ENCODE measurements around the gene SLC22A12. TPM values are rescaled to one million over a fixed set of nuclear protein-coding genes. Genes with fewer than 3 reads are reported as not detected.
"Not testable (repeated sequence)": the region's sequence is repeated elsewhere in the genome, so short reads cannot be mapped to it uniquely, and the experiment has no call there.

SLC22A12 gene
- total RNA-seq, 2 experiments from 2014 or later: not detected

DNA sequence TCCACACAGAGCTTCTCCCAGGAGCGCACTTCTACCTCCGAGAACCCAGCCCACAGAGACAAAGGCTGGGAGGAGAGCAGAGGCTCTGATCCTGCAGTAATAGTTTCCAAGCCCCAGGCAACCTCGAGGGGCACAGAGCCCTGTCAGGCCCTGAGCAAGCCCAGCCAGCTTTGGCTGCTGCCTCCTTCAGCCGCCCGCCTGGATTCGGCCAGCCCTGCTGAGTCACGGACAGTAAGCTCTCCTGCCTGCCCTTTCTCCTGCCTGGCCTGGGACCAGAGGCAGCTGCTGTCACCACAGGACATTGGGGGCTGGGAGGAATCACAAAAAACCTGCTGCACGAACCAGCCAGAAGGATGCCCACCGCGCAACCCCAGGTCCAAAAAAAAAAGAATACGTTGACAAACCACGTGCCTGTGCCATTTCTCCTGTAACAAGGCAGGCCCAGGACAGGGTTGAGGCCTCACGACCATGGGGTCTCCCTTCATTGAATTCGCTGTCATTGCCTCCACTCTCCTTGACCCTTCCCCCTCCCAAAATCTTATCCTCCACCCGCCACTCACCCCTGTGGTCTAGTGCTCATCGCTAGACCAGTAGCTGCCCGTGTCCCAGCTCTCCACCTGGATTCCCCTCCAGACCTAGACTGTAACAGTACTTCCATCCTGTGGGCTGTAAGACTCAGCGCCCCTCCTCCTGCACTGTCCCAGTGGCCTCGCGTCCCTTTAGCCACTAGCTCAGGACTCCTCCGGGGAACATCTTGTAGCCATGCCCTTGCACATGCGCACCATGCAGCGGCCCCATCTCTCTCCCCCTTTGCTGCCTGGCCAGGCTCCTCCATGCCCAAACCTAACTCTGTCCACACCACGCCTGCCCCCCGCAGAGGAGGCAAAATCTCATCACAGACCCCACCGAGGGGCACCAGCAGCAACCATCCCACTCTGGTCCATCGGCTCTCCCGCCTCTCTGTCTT is 7.4 kb upstream of the SLC22A12 start:
- H3K4me1 Mint-ChIP-seq: no peaks in the 10 kb centered on the region
- no peaks in the 10 kb centered on the region for H3K36me3 Mint-ChIP-seq
- H3K27me3 Mint-ChIP-seq: peaks cover 21% of the 10 kb centered on the region
- no peak overlapping the region for H3K4me3 Mint-ChIP-seq
- DNase-seq: no peak
- no peak overlapping the region for H3K27ac Mint-ChIP-seq
- no peak for ATAC-seq (ENCODE audit: low read depth)
- H3K9me3 Mint-ChIP-seq: peaks cover 7% of the 10 kb centered on the region
- POLR2A ChIA-PET: no interaction called here

DNA sequence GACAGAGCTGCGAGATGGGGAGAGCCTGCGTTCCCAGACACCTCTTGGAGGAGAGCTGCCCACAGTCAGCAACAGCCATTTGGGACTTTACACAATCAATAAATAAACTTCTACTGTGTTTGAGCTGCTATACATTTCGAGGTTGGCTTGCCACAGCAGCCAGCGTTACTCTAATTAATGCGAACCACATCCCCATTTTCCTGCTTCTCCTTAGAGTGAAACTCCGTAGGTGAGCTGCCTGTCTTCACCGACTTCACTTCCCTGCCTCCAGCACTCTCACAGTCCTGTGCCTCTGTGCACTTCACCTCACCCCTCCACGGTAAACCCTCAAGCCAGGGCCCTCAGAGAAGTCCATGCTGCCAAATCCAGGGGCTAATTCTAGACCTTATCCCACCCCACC is 5.9 kb upstream of the SLC22A12 start:
- no peak overlapping the region for H3K4me3 Mint-ChIP-seq
- H3K27me3 Mint-ChIP-seq: peaks cover 24% of the 10 kb centered on the region
- ATAC-seq (ENCODE audit: low read depth): no peak
- H3K27ac Mint-ChIP-seq: no peak overlapping the region
- H3K4me1 Mint-ChIP-seq: no peaks in the 10 kb centered on the region
- H3K9me3 Mint-ChIP-seq: peaks cover 10% of the 10 kb centered on the region
- peak; percentile 17 for DNase-seq
- POLR2A ChIA-PET: no interaction called here
- no peaks in the 10 kb centered on the region for H3K36me3 Mint-ChIP-seq

DNA sequence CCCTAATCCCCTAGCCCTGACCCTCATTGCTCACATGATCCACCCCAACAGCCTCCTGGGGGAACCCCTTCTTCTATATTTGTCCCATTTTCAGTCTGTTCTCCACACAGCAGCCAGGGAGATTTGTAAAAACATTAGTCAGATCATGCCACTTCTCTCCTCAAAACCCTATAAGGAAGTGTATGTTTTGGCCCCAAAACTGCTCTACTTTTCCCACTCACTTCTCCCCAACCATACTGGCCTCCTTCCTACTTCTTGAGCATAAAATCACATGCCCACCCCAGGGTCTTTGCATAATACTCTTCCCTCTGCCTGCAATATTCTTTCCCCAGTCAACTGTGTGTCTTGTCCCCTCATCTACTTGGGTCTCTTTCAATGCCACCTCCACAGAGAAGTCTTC is 4.7 kb upstream of the SLC22A12 start:
- POLR2A ChIA-PET: no interaction called here
- Mint-ChIP-seq H3K4me1 (no peaks in the 10 kb centered on the region), H3K36me3 (no peaks in the 10 kb centered on the region), H3K4me3 (no peak overlapping the region), H3K9me3 (peaks cover 10% of the 10 kb centered on the region), H3K27ac (no peak overlapping the region), H3K27me3 (peaks cover 28% of the 10 kb centered on the region)
- DNase-seq (no peak), ATAC-seq (ENCODE audit: low read depth) (no peak)

DNA sequence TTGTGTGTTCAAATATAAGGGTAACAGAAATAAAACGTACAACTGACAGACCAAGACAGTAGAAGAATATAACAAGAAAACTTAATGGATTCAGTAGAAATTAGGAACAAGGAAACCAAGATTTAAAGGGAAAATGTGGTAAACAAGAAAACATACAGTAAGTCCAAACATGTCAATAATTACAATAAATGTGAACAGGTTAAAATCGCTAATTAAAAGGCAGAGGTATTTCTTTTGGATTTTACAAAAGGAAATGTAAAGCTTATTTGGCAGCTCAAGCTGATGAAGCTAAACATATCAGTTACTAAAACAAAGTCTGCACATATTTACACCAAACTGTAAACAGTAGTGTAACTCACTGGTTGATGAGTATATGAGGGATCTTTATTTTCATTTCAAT is 2.3 kb upstream of the SLC22A12 start:
- Mint-ChIP-seq H3K27me3 (peaks cover 28% of the 10 kb centered on the region), H3K27ac (no peak overlapping the region), H3K4me1 (no peaks in the 10 kb centered on the region), H3K9me3 (peaks cover 10% of the 10 kb centered on the region), H3K4me3 (no peak overlapping the region), H3K36me3 (no peaks in the 10 kb centered on the region)
- ATAC-seq (ENCODE audit: low read depth) (no peak), DNase-seq (no peak)
- POLR2A ChIA-PET: no interaction called here

DNA sequence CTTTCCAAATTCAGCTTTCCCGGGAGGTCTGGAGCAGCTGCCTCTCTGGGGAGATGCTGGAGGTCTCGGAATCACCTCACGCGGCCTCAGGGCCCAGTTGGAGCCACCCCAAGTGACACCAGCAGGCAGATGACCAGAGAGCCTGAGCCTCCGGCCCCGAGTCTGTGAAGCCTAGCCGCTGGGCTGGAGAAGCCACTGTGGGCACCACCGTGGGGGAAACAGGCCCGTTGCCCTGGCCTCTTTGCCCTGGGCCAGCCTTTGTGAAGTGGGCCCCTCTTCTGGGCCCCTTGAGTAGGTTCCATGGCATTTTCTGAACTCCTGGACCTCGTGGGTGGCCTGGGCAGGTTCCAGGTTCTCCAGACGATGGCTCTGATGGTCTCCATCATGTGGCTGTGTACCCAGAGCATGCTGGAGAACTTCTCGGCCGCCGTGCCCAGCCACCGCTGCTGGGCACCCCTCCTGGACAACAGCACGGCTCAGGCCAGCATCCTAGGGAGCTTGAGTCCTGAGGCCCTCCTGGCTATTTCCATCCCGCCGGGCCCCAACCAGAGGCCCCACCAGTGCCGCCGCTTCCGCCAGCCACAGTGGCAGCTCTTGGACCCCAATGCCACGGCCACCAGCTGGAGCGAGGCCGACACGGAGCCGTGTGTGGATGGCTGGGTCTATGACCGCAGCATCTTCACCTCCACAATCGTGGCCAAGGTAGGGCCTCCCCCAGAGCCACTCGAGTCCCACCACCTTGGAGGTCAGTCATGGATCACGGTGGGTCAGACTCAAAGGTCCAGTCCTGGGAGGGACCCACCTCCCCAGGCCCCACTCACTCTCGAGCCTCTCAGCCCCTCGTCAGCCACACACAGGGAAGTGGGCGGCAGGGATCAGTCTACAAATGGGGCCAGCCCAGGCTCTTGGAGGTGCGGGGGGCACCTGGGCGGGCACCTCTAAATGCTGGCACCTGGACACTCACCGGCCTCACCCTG is 525 bp downstream of the SLC22A12 start:
- Mint-ChIP-seq H3K27ac (no peak overlapping the region), H3K4me1 (no peaks in the 10 kb centered on the region), H3K4me3 (no peak overlapping the region), H3K36me3 (no peaks in the 10 kb centered on the region), H3K9me3 (peaks cover 10% of the 10 kb centered on the region), H3K27me3 (peaks cover 22% of the 10 kb centered on the region)
- POLR2A ChIA-PET: no interaction called here
- DNase-seq: peak; percentile 17
- no peak for ATAC-seq (ENCODE audit: low read depth)

DNA sequence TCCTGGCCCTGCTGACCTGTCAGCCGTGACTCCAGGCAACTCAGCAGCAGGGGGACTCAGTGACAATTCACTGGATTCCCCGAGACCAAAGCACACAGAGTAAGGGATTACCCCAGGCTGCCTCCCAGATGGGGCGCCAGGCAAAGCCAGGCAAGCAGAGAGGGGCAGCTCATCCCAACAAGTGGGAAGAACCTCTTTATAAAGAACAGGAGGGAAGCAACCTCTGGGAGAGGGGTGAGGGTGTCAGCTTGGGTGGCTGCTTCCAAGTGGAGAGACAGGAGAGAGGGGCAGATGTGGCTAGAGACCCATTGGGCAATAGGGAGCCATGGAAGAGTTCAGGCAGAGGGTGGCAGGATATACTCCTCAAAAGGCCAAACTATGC is 1.2 kb downstream of the SLC22A12 start:
- DNase-seq: peak; percentile 17
- Mint-ChIP-seq H3K4me1 (no peaks in the 10 kb centered on the region), H3K27me3 (peaks cover 19% of the 10 kb centered on the region), H3K27ac (no peak overlapping the region), H3K9me3 (peaks cover 10% of the 10 kb centered on the region), H3K36me3 (no peaks in the 10 kb centered on the region), H3K4me3 (no peak overlapping the region)
- ATAC-seq (ENCODE audit: low read depth): no peak
- POLR2A ChIA-PET: no interaction called here

DNA sequence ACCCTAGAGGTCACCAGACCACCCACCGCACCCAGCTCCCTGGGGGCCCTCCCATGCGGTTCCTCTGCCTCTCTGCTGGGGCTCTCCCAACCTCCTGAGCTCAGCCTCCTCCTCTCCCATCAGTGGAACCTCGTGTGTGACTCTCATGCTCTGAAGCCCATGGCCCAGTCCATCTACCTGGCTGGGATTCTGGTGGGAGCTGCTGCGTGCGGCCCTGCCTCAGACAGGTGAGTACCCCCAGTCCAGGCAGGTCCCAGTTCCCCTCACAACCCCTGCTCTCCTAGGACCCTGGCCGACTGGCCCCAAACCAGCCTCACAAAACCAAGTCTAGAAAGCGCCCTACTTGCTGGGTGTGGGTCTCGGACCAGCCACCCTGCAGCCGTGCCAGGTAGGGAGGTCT is 1.6 kb downstream of the SLC22A12 start:
- Mint-ChIP-seq H3K4me3 (no peak overlapping the region), H3K27me3 (peaks cover 15% of the 10 kb centered on the region), H3K36me3 (no peaks in the 10 kb centered on the region), H3K4me1 (no peaks in the 10 kb centered on the region), H3K9me3 (peaks cover 10% of the 10 kb centered on the region), H3K27ac (no peak overlapping the region)
- peak; percentile 13 for DNase-seq
- POLR2A ChIA-PET: no interaction called here
- ATAC-seq (ENCODE audit: low read depth): no peak

DNA sequence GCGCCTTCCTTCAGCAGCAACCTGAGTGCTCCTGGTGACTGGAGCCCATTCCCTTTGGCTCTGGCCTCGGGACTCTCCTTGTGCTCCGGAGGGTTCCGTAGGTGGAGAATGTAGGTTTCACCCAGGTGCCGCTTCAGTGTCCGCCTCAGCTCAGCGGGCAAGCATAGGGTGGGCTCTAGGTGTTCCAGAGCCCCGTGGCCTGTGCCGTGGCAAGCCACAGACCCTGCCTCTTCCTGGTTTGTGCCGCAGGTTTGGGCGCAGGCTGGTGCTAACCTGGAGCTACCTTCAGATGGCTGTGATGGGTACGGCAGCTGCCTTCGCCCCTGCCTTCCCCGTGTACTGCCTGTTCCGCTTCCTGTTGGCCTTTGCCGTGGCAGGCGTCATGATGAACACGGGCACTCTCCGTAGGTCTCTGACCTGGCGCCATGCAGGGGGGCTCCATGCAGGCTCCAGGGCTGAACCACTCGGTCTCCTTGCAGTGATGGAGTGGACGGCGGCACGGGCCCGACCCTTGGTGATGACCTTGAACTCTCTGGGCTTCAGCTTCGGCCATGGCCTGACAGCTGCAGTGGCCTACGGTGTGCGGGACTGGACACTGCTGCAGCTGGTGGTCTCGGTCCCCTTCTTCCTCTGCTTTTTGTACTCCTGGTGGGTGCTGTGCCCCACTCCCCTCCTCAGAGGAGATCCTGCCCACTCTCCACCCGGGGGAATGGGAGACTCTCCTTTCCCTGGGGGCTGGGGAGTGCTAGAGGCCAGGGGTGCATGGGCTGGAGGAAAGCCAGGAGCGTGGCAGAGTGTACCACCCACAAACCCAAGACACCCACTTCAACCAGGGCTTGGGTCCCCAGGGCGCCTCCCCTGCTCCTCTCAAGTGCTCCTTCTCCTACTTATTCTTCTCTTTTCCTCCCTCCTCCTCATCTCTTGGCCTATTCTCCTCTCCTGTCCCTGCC is 2.4 kb downstream of the SLC22A12 start:
- no peak overlapping the region for H3K4me3 Mint-ChIP-seq
- H3K27ac Mint-ChIP-seq: no peak overlapping the region
- POLR2A ChIA-PET: no interaction called here
- ATAC-seq (ENCODE audit: low read depth) (no peak), DNase-seq (peak; percentile 22)
- no peaks in the 10 kb centered on the region for H3K36me3 Mint-ChIP-seq
- no peaks in the 10 kb centered on the region for H3K4me1 Mint-ChIP-seq
- peaks cover 4% of the 10 kb centered on the region for H3K9me3 Mint-ChIP-seq
- H3K27me3 Mint-ChIP-seq: peaks cover 8% of the 10 kb centered on the region

DNA sequence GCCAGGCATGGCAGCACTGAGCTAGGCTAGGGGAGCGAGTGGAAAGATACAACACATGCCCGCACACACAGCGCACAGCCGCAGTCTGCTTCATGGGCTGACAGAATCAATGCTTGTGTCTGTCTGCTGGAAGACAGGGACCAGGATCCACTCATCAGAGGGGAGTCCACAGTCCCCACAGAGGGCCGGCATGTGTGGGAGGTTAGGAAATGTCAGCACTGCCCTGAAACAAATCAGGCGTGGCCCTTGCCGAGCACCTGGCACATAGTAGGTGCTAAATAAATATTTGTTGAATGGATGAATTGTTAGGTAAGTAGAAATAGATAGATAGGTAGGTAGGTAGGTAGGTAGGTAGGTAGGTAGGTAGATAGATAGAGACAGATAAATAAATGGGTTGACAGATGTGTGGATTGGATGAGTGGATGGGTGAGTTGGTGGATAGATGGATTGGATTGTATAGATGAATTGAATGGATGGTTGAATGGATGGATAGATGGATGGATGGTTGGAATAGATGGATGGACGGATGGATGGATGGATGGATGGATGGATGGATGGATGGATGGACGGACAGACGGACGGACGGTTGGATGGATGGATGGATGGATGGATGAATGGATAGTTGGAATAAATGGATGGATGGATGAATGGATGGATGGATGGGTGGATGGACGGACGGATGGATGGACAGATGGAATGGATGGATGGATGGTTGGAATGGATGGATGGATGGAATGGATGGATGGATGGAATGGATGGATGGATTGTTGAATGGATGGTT is 3.3 kb downstream of the SLC22A12 start:
- H3K27me3 Mint-ChIP-seq: peaks cover 6% of the 10 kb centered on the region
- ATAC-seq (ENCODE audit: low read depth) (no peak), DNase-seq (peak; percentile 19)
- H3K9me3 Mint-ChIP-seq: peaks cover 1% of the 10 kb centered on the region
- no peaks in the 10 kb centered on the region for H3K36me3 Mint-ChIP-seq
- POLR2A ChIA-PET: no interaction called here
- no peak overlapping the region for H3K27ac Mint-ChIP-seq
- H3K4me1 Mint-ChIP-seq: no peaks in the 10 kb centered on the region
- H3K4me3 Mint-ChIP-seq: no peak overlapping the region

DNA sequence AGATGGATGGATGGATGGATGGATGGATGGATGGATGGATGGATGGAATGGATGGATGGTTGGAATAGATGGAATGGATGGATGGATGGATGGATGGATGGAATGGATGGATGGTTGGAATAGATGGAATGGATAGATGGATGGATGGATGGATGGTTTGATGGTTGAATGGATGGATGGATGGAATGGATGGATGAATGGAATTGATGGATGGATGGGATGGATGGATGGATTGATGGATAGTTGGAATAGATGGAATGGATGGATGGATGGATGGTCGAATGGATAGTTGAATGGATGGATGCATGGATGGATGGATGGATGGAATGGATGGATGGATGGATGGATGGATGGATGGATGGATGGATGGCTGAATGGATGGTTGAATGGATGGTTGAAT is 4.9 kb downstream of the SLC22A12 start:
- H3K27ac Mint-ChIP-seq: not testable (repeated sequence)

DNA sequence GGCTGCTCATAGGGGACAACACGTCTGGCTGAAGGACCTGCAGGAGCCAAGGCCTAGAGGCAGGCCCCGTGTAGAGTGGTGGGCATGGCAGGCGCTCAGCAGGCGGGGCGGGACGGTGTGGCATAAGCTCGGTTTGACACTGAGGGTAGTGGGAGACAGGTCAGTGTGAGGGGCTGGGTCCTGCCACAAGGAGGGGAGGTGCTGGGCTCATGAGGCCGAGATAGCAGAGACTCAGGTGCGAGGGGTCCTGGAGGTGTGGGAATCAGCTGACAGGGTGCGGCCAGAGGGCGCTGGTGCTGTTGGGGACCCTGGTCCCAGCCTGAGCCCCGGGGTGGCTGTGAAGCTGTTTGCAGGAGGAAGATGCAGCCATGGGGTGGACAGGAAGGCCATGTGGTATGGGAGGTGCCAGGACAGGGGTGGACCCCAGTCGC is 6.7 kb downstream of the SLC22A12 start:
- Mint-ChIP-seq H3K27me3 (no peaks in the 10 kb centered on the region), H3K4me1 (no peaks in the 10 kb centered on the region), H3K36me3 (no peaks in the 10 kb centered on the region), H3K9me3 (no peaks in the 10 kb centered on the region), H3K4me3 (no peak overlapping the region), H3K27ac (no peak overlapping the region)
- peak; percentile 17 for DNase-seq
- POLR2A ChIA-PET: no interaction called here
- ATAC-seq (ENCODE audit: low read depth): no peak

More for the DNA sequence above, 4.9 kb downstream of the SLC22A12 start:
- H3K36me3 Mint-ChIP-seq; POLR2A ChIA-PET; H3K4me1 Mint-ChIP-seq; H3K4me3 Mint-ChIP-seq; DNase-seq; H3K9me3 Mint-ChIP-seq; H3K27me3 Mint-ChIP-seq; ATAC-seq (ENCODE audit: low read depth): not testable (repeated sequence)

DNA sequence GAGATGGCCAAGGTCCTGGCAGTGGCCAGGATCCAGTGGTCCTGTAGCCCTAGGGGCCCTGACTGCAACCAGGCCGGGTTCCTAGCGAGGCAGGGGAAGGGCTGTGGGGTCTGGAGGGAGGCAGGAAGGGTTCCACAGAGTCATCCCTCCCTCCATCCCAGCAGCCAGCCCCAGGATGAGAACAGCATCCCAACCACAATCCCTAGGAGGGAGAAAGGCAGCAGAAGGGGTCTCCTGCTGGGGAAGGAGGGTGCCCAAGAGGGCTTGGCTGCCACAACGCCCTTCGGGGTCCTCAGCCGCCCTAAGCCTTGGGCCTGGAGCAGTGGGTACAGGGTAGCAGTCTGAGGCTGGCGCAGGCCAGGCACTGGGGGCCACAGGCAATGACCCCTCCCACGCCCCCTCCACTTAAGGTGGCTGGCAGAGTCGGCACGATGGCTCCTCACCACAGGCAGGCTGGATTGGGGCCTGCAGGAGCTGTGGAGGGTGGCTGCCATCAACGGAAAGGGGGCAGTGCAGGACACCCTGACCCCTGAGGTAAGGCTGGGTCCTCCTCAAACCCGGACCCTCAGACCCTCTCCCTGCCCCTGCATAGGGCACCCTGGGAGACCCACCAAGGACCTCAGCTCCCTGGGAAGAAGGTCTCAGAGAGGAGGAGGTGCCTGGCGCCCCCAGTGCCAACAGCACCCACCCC is 7.2 kb downstream of the SLC22A12 start:
- Mint-ChIP-seq H3K36me3 (no peaks in the 10 kb centered on the region), H3K4me3 (no peak overlapping the region), H3K27me3 (no peaks in the 10 kb centered on the region), H3K9me3 (no peaks in the 10 kb centered on the region), H3K4me1 (no peaks in the 10 kb centered on the region), H3K27ac (no peak overlapping the region)
- POLR2A ChIA-PET: no interaction called here
- ATAC-seq (ENCODE audit: low read depth): no peak
- peak; percentile 19 for DNase-seq
